Astrocyte (in vitro differentiated cells and primary cell): Measurements from ENCODE around the gene KIF11.
"Not testable (repeated sequence)": the region's sequence is repeated elsewhere in the genome, so short reads cannot be mapped to it uniquely, and the experiment has no call there.

ENCODE experiments used
- EZH2 ChIP-seq: IDR thresholded peaks from 2 replicates; pipeline ENCODE4 v1.6.1; 2012; ENCODE audit warnings: mild to moderate bottlenecking, low read length, inconsistent platforms; ENCODE audit not compliant: insufficient read depth
- TF ChIP-seq, protein P1 (sequence below): IDR thresholded peaks from 2 replicates; pipeline ENCODE4 v1.5.1; 2011; ENCODE audit warnings: low read depth, mild to moderate bottlenecking, inconsistent platforms, low read length, moderate library complexity; ENCODE audit not compliant: insufficient read depth

DNA sequence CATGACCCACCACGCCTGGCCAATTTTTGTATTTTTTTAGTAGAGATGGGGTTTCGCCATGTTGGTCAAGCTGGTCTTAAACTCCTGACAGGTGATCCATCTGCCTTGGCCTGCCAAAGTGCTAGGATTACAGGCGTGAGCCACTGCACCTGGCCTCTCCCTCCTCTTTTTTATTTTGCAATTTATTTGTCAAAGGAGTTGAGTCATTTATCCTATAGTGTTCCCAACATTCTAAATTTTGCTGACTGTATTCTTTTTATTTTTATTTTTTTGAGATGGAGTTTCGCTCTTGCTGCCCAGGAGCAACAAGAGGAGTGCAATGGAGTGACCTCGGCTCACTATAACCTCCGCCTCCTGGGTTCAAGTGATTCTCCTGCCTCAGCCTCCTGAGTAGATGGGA is 10.6 kb upstream of the KIF11 start:
- TF ChIP-seq, protein P1, sequence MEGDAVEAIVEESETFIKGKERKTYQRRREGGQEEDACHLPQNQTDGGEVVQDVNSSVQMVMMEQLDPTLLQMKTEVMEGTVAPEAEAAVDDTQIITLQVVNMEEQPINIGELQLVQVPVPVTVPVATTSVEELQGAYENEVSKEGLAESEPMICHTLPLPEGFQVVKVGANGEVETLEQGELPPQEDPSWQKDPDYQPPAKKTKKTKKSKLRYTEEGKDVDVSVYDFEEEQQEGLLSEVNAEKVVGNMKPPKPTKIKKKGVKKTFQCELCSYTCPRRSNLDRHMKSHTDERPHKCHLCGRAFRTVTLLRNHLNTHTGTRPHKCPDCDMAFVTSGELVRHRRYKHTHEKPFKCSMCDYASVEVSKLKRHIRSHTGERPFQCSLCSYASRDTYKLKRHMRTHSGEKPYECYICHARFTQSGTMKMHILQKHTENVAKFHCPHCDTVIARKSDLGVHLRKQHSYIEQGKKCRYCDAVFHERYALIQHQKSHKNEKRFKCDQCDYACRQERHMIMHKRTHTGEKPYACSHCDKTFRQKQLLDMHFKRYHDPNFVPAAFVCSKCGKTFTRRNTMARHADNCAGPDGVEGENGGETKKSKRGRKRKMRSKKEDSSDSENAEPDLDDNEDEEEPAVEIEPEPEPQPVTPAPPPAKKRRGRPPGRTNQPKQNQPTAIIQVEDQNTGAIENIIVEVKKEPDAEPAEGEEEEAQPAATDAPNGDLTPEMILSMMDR: not testable (repeated sequence)
- TF ChIP-seq EZH2: not testable (repeated sequence)
